NCI-H69 (cell line): ENCODE measurements around the gene RAB36.
"Not testable (repeated sequence)": the region's sequence is repeated elsewhere in the genome, so short reads cannot be mapped to it uniquely, and the experiment has no call there.

Experiments used
- DNase-seq: peaks from one replicate; lab custom pipeline; 2025; lab: John Stamatoyannopoulos, UW

RAB36 gene

GRCh38 chr22:23121000-23121421, 24.3 kb upstream of the RAB36 start:
- no peak for DNase-seq

DNA sequence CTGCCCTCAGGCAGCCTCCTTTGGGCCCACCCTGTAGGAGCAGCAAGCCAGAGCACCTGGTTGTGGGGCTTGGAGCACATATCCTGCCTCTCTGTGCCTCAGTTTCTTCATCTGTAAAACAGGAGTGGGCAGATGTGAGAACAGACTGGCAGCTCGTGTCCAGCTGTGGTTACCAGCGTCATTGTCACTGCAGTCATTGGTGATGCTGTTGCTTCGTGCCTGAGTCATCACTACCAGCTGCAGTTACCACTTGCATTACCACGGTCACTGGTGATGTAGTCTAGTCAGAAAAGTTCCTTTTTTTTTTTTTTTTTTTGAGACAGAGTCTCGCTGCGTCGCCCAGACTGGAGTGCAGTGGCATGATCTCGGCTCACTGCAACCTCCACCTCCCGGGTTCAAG, 23.9 kb upstream of the RAB36 start:
- DNase-seq, result no peak

DNA sequence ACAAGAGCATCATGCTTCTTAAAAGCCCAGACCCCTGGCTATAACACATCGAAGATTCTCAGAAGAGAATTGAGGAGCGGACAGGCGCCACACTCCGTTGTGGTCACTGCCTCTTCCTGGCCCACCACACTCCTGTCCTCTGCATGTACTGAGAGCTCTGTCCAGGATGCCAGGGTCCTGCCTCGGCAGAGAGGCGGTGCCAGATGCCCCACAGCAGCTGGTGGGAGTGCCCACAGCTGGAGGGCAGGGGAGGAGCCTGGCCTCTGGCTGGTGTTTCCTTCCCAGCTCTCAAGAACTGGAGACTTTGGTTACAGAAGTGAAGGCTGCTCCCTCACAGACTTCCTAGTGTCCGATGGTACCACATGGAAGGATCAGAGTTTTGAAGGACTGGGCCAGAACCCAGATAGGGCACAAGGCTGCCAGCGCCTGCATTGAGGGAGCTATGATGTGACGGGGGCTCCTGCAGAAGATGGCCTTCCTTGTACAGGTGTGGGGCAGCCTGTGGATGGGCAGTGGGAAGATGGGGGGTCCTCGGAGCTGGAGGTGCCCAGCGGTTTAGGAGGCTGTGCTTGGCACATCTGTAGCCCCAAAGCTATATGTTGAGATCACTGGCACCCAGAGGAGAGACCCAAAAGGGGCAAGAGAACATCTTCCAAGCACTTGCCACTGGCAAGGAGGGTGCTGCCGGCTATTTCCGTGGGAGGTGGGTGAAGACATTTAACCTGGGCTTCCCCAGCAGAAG, 22.9 kb upstream of the RAB36 start:
- no peak for DNase-seq

GRCh38 chr22:23122992-23123803, 22.1 kb upstream of the RAB36 start:
- no peak for DNase-seq

DNA sequence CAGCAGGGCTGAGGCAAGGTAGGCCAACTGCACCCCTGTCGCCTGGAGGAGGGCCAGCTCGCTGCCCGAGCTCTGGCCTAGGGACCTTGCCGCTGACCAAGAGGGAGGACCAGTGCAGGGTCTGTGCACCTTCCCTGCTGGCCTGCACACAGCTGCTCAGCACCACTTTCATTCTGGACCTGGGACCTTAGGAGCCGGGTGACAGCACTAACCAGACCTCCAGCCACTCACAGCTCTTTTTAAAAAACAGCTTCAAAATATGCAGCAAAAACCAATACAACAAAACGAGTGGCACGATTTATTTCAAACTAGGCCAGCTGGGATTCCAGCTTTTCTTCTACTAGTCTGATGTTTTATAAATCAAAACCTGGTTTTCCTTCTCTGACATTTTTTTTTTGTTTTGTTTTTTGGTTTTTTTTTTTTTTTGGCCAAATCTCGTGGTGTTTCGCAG, 21.4 kb upstream of the RAB36 start:
- DNase-seq, result no peak

DNA sequence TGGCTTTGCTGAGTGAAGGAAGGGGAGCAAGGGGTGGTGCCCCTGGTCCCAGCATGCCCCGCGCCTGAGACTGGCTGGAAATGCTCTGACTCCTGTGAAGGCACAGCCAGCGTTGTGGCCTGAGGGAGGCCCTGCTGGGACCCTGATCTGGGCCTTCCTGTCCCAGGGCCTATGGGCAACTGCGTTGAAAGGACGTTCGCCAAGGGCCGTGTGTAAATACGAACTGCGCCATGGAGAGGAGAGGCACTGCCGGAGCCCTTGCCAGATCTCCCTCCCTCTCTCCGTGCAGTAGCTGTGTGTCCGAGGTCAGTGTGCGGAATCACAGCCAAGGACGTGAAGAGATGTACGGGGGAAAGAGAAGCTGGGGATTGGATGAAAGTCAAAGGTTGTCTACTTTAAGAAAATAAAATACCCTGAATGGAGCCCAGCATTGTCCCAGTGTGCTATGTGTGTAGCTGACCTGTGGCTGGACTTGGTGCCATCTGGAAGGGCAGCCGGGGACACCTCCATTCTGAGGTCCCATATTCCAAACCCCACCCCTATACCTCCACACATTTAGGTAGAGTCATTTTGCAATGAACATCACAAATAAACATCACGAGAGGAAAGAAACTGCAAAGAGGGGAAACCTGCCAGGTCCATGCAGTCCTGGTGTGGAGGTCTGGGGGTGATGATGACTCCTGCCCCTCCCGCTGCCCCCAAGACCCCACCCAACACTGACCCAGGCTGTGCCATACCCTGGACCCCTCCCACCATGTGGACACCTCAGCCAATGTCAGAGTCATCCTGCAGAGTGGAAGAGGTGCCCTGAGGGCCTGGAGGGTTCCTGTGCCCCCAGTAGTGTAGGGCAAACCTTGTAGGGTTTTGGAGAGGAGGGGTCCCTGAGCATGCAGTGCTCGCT, 20.4 kb upstream of the RAB36 start:
- no peak for DNase-seq

- DNase-seq, result no peak
These were observed 19.7 kb upstream of the RAB36 start for GRCh38 chr22:23125512-23126103.

DNA sequence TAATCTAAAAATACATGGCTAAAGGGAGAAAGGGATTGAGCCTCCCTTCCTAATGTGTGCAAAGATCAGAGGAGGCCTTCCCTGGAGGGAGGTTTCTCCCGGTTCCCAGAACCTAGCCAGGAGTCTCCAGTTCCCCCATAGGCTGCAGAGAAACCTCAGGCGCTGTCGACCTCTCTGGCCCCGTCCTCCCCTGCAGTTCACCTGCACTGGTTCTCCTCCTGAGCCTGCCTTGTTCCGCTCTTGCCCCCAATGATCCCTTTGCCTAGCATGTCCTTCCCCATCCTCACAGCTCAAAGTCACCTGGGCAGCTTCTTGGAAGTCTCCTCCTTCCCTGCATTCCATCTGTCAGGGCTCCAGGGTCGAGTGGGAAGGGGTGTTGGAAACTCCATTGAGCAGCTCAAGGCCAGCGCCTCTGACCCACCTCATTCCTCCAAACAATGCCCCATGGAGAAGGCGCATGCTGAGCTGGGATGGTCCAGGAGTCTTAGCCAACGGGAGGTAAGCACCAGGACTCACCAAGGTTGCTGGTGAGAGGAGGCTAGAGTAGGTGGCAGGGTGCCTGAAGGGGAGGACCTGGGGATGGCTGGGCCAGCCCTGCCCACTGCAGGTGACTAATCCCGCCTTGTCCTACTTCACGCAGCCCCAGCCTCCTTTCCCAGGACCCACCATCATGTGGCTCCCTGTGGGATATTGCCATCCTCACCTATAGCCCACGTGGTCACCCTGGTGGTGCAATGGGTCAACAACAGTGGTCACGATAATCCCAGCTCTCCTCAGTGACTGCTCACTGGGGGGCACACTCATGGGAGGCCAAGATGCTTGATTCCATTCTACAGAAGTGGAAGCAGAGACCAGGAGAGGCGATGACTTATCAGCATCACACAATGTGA, 18.9 kb upstream of the RAB36 start:
- DNase-seq, result no peak

DNA sequence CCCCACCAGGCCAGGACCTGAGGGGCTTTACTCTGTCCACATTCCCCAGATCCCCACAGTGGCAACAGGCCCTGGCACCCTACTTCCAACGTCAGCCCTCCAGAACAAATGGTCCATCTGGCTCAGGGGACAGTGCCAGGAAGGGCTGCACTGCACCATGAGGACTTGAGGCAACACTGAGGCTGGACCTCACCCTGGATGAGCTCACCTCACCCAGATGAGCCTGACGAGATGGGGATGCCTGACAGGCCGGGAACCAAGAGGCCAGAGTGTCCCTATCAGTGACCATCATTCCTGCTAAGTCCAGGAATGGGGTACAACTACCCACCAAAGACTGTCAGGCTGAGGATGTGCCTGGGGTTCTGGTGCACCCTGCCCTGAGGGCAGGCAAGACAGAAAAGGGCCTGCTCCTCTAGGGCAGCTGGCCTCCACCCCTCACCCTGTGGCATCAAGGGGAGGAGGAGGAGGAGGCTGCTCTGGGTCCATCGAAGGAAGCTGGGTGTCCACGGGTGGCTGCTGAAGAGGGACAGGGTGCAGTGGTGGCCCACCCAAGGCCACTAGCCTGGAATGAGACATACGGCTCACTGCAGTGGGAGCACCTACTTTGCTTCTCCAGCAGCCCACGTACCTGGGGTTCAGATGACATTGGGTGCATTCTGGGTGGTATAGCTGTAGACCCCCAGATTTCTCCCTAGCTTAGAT, 18.1 kb upstream of the RAB36 start:
- DNase-seq, result no peak

DNA sequence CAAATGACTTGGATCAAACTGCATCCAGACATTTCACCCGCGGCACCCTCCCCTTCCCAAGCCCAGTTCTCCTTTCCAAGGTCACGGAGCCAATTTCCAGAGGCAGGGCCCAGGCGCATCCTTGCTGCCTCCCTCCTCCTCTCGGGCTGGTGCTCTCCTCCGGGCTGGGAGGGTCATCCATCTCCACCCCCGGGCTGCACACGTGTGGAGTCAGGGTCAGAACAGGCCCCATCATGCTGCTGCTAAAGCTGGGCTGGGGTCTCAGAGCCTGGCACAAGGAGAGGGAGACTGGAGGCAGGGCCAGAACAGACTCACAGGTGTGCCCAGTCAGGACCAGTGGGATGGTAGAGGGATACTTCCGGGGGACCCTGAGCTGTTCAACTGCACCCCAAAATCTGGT, 17.5 kb upstream of the RAB36 start:
- DNase-seq, result no peak

- DNase-seq, result peak; percentile 82
These were observed 16.8 kb upstream of the RAB36 start for GRCh38 chr22:23128269-23129108.

DNA sequence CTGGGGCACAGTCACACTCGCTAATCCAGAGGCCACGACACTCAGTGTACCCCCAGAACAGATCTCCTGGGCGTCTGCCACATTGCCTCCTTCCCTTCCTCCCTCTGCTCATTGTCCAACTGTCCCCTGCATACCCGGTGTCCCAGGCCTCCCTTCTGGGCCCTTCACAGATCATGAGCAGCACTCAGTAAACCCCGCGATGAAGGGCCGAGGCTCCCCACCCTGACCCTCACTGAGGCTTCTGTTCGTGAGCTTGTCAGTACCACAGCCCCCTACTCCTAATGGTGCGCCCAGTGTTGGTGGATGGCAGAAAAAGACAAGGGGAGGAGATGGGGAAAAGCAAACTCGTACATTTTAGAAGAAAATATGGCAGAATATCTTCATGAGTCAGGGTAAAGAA, 16.1 kb upstream of the RAB36 start:
- DNase-seq, result no peak

DNA sequence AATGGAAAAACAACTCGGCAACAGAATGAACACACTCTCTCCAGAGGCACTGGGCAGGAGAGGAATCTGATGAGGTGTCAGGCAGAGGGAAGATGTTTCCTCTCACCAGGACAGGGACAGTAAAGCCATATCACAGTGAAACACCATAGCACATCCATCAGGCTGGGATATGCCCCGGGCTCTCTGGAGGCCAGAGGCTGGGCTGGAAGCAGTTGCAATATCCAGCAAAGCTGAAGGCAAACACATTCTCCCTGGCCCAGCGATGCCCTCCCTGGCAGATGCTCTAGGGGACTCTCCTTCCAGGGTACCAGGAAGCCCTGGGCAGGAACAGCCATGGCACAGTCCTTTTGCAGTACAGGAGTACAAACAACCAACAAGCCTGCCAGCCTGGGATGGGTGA, 14.6 kb upstream of the RAB36 start:
- DNase-seq, result no peak

DNA sequence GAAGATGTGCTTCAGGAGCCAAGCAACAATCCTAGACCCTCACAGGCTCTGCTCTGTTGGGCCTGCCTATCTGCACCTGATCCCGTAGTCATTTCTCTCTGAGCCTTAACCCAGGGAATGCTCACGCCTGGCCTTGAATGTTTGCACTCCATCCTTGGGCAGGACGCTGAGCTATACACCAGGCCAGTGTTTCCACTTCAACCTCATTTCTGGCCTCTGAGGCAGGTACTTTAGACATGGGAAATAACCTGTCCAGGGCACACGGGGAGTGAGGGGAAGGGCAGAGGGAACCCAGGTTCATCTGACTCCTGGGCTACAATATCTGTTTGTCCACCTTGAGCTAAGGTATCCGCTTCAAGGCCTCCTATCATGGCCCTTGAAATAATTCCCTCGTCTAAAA, 13.3 kb upstream of the RAB36 start:
- DNase-seq, result no peak

- no peak for DNase-seq
These were observed 12.7 kb upstream of the RAB36 start for GRCh38 chr22:23132376-23133091.

GRCh38 chr22:23133922-23134321, 11.4 kb upstream of the RAB36 start:
- no peak for DNase-seq

DNA sequence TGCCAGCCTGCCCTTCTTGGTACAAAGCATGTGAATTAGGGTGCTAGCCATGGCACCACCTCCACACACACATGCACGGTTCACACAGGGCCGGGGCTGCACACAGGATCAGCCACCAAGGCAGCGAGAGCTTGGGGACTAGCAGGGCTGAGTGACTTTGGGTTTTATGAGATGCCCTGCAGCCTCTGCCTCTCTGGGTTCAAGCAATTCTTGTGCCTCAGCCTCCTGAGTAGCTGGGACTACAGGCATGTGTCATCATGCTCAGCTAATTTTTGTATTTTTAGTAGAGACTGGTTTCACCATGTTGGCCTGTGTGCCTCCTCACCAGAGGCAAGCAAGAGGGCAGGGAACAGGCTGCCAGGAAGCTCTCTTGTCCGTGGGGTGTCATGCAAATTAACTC, 8.3 kb upstream of the RAB36 start:
- not testable (repeated sequence) for DNase-seq

DNA sequence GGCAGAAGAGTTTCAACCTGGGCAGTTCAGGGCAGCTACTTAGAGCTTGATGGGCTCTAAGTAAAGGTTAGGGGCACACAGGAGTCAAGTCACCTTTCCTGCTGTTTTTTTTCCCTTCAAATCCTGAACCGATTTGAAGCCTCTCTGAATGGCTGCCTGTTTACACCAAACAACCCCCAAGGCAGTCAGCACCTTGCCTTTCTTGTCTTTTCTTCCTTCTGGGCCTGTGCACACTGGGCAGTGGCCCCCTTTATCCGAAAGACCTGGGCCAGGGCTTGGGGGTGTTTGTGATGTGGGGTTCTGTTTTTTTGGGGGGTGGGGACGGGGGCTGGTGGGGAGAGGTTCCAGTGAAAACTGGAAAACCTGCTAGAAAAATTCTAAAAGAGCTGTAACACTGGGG, 7.8 kb upstream of the RAB36 start:
- no peak for DNase-seq
